Measurements from ENCODE around the gene ASCC1. TPM values are rescaled to one million over a fixed set of nuclear protein-coding genes. Genes with fewer than 3 reads are reported as not detected.

The ASCC1 gene
- polyA plus RNA-seq, 2 of the 4 experiments (the other 2 are of a cell fraction), result 56.5 to 82.3 TPM

DNA sequence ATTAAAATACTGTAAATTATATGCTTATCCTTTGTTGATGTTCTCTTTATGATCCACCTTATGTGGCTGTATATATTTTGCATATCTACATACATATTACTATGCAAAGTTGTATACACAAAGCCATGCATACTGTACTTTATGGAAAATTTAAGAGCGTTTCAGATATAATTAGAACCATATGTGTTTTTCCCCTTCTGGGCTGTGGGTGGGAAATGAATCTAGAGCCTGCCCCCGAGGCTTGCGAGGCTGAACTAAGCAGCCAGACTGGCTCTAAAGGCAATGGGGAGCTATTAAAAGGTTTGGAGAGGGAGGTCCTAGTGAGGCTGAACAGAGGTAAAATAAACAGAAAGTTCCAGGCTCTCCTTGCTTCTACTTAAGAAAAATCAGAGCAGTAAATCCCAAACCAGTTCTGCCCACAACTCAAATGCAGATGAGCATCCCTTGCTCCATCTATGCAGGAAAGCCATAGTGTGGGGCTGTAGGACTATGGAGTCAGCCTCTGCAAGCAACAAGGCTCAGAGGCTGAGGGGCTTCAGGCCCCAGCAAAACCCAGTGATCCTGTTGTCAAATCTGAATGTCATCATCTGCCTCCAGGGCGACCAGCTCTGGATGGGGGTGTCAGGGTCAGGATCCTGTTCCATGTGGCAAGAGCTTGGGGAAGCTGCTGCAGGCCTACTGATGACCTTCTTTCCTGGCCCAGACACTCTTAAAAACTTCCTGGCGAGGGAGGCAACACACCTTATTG is 43.6 kb upstream of the ASCC1 start:
- Histone ChIP-seq H3K27ac (peak overlapping the region; percentile 99 to 100), H3K4me3 (no peak overlapping the region), H3K4me1 (peaks cover 84% of the 10 kb centered on the region), H3K4me2 (peak overlapping the region; percentile 95), H3K9me3 (no peaks in the 10 kb centered on the region)
- POLR2A ChIA-PET, result interaction anchor here (0.5 to 4.8 kb wide), 10 partner anchors 13 to 61 kb away, joined by 3 to 155 read pairs (median 6); partner anchors contain the start of genes ANAPC16, ASCC1 and DDIT4
- FAIRE-seq, result no peak
- TF ChIP-seq ATOH8 (CRISPR knock-in tag; IDR thresholded peaks at IDR 0.05; ENCODE audit: low read depth) (peak; percentile 13; the same call in 1 of the 2 replicates), FOSB (CRISPR knock-in tag; IDR thresholded peaks at IDR 0.05) (no peak), ESRRA (IDR thresholded peaks at IDR 0.05; ENCODE audit: borderline replicate concordance, low read length) (no peak), CEBPB (IDR thresholded peaks at IDR 0.05) (peak in 1 of 2 experiments; percentile 29; a peak in 1 of 4 replicates), USF2 (IDR thresholded peaks at IDR 0.05) (no peak), HEYL (CRISPR knock-in tag; IDR thresholded peaks at IDR 0.05) (peak; percentile 70)
- TF ChIP-seq, protein P1, sequence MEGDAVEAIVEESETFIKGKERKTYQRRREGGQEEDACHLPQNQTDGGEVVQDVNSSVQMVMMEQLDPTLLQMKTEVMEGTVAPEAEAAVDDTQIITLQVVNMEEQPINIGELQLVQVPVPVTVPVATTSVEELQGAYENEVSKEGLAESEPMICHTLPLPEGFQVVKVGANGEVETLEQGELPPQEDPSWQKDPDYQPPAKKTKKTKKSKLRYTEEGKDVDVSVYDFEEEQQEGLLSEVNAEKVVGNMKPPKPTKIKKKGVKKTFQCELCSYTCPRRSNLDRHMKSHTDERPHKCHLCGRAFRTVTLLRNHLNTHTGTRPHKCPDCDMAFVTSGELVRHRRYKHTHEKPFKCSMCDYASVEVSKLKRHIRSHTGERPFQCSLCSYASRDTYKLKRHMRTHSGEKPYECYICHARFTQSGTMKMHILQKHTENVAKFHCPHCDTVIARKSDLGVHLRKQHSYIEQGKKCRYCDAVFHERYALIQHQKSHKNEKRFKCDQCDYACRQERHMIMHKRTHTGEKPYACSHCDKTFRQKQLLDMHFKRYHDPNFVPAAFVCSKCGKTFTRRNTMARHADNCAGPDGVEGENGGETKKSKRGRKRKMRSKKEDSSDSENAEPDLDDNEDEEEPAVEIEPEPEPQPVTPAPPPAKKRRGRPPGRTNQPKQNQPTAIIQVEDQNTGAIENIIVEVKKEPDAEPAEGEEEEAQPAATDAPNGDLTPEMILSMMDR (IDR thresholded peaks at IDR 0.05), result no peak
- DNase-seq (ENCODE audit: low read depth in 1 of 2, low spot score in 1 of 2), result peak in 1 of 2 experiments; percentile 84
- CTCF ChIA-PET, result interaction anchor here (0.6 to 2.8 kb wide), 12 partner anchors 12 to 864 kb away, joined by 3 to 29 read pairs (median 6); partner anchors contain the start of gene DDIT4
- 28% methylated on average over 5 of the region's 5 CpGs for WGBS (ENCODE audit: missing lambda C conversion rate)
- peak; percentile 2 to 35 for ATAC-seq

- DNase-seq (ENCODE audit: low read depth in 1 of 2, low spot score in 1 of 2) (no peak), FAIRE-seq (no peak), ATAC-seq (no peak)
- peaks cover 83% of the 10 kb centered on the region for H3K4me1 ChIP-seq
- TF ChIP-seq RAD21 (conservative IDR thresholded peaks at IDR 0.05 in 1 of 2, IDR thresholded peaks at IDR 0.05 in 1 of 2) (no peak), NPAS2 (CRISPR knock-in tag; IDR thresholded peaks at IDR 0.05; ENCODE audit: borderline replicate concordance) (no peak), FOSB (CRISPR knock-in tag; IDR thresholded peaks at IDR 0.05) (no peak), CHD2 (IDR thresholded peaks at IDR 0.05; ENCODE audit: low read length, partially characterized antibody) (no peak), NFE2L2 (conservative IDR thresholded peaks at IDR 0.05; ENCODE audit: low read length) (no peak), RARB (CRISPR knock-in tag; IDR thresholded peaks at IDR 0.05) (no peak), KDM5A (IDR thresholded peaks at IDR 0.05) (no peak), PHF8 (IDR thresholded peaks at IDR 0.05; ENCODE audit: borderline replicate concordance, low read depth) (no peak), MAX (IDR thresholded peaks at IDR 0.05) (no peak), POLR2A (IDR thresholded peaks at IDR 0.05; ENCODE audit: low read length) (no peak), HDAC2 (IDR thresholded peaks at IDR 0.05) (no peak), KDM1A (IDR thresholded peaks at IDR 0.05; ENCODE audit: low read depth) (no peak), REST (IDR thresholded peaks at IDR 0.05) (no peak), BHLHE40 (IDR thresholded peaks at IDR 0.05; ENCODE audit: low read depth, low read length) (no peak), CBX8 (IDR thresholded peaks at IDR 0.05) (no peak), MAFK (IDR thresholded peaks at IDR 0.05; ENCODE audit: partially characterized antibody) (no peak), RCOR1 (IDR thresholded peaks at IDR 0.05; ENCODE audit: low read depth, low read length) (no peak), JUNB (IDR thresholded peaks at IDR 0.05) (no peak), CHD4 (IDR thresholded peaks at IDR 0.05; ENCODE audit: borderline replicate concordance) (no peak), ESRRA (IDR thresholded peaks at IDR 0.05; ENCODE audit: borderline replicate concordance, low read length) (no peak)
- WGBS (ENCODE audit: missing lambda C conversion rate), result 95% methylated on average over 4 of the region's 4 CpGs
- ChIA-PET POLR2A (interaction anchor here (0.7 to 4.8 kb wide), 4 partner anchors 15 to 62 kb away, joined by 3 to 155 read pairs (median 11); partner anchors contain the start of gene DDIT4), CTCF (interaction anchor here (1.1 to 2.9 kb wide), 7 partner anchors 11 to 79 kb away, joined by 3 to 11 read pairs (median 6); partner anchors contain the start of gene DDIT4)
- peak overlapping the region; percentile 99 to 100 for H3K27ac ChIP-seq
- 0 out of 3 replicates have a peak overlapping the region, but pooled peaks have one; percentile 95 for H3K4me2 ChIP-seq
- H3K9me3 ChIP-seq, result no peaks in the 10 kb centered on the region
- H3K4me3 ChIP-seq, result no peak overlapping the region
Observed at GRCh38 chr10:72258617-72259016, 42.5 kb upstream of the ASCC1 start.
